SK-N-SH (cell line): ENCODE results near the gene BAHCC1. TPM values are rescaled to one million over a fixed set of nuclear protein-coding genes. Genes with fewer than 3 reads are reported as not detected.
A peak's percentile ranks its signal among the peaks of the same experiment; 100 is the strongest.

Experiments
- CTCF ChIA-PET: fragments of 300-600, 350-600 bp; formaldehyde crosslinking; extraction: SDS; loops from one replicate; lab custom pipeline; 2021; lab: Yijun Ruan, JAX
- POLR2A ChIA-PET: fragments of 350-600 bp; sonication (Branson Sonifier 250); formaldehyde crosslinking; extraction: SDS; loops from one replicate; lab custom pipeline; 2020; ENCODE audit warnings: antibody characterized with exemption, inconsistent platforms; lab: Yijun Ruan, JAX
- DNase-seq: peaks from one replicate; pipeline ENCODE4 v3.0.0; 2012
- H2AFZ ChIP-seq: fragments of 200-600 bp; sonication (generic); 2 replicates; pipeline ENCODE4 v1.8.1; 2016; ENCODE audit warnings: antibody characterized with exemption, mild to moderate bottlenecking, low read depth
- H3F3A ChIP-seq: fragments of 200-600 bp; sonication (generic); replicated peaks from 2 replicates; pipeline ENCODE3; 2016; ENCODE audit warnings: antibody characterized with exemption, mild to moderate bottlenecking; ENCODE audit not compliant: insufficient read depth
- H3K27ac ChIP-seq, 2 experiments: fragments of 200-500 bp in 1 of 2; fragments of 200-600 bp in 1 of 2; sonication (Bioruptor generic) in 1 of 2; sonication (generic), shearing (Covaris generic) in 1 of 2; 2 replicates each; pipeline versions ENCODE4 v1.5.1 to v1.6.1; 2014 to 2016; ENCODE audit warnings: low read depth in 2 of 2, inconsistent platforms in 1 of 2, low read length in 1 of 2, mild to moderate bottlenecking in 1 of 2, mixed read lengths in 1 of 2
- H3K27me3 ChIP-seq: fragments of 200-600 bp; sonication (generic), shearing (Covaris generic); 2 replicates; pipeline ENCODE4 v1.6.1; 2016; ENCODE audit warnings: mixed run types; ENCODE audit not compliant: insufficient read depth
- H3K36me3 ChIP-seq, 2 experiments: fragments of 200-500 bp in 1 of 2; fragments of 200-600 bp in 1 of 2; sonication (Bioruptor generic) in 1 of 2; sonication (generic) in 1 of 2; replicated peaks in 1 of 2; 2 replicates each; pipeline versions ENCODE3 to v1.5.1; 2014 to 2016; ENCODE audit warnings: low read length in 1 of 2, mild to moderate bottlenecking in 1 of 2; ENCODE audit not compliant: insufficient read depth in 2 of 2, control insufficient read depth in 1 of 2
- H3K4me1 ChIP-seq, 2 experiments: fragments of 200-500 bp in 1 of 2; fragments of 200-600 bp in 1 of 2; sonication (Bioruptor generic) in 1 of 2; sonication (generic), shearing (Covaris generic) in 1 of 2; 2 replicates each; pipeline versions ENCODE4 v1.5.1 to v1.6.1; 2014 to 2016; ENCODE audit warnings: low read depth in 1 of 2, low read length in 1 of 2, mixed run types in 1 of 2; ENCODE audit not compliant: insufficient read depth in 2 of 2, control insufficient read depth in 1 of 2
- H3K4me2 ChIP-seq: fragments of 200-600 bp; sonication (generic), shearing (Covaris generic); 2 replicates; pipeline ENCODE4 v1.6.1; 2017; ENCODE audit warnings: mixed run types
- H3K4me3 ChIP-seq, 2 experiments: fragments of 200-500 bp in 1 of 2; fragments of 200-600 bp in 1 of 2; sonication (Bioruptor generic) in 1 of 2; sonication (generic), shearing (Covaris generic) in 1 of 2; 2 replicates each; pipeline versions ENCODE4 v1.5.1 to v1.8.1; 2014 to 2016; ENCODE audit warnings: low read depth in 2 of 2, inconsistent platforms in 1 of 2, low read length in 1 of 2, mild to moderate bottlenecking in 1 of 2, mixed read lengths in 1 of 2, moderate library complexity in 1 of 2
- H3K79me2 ChIP-seq: fragments of 200-600 bp; sonication (generic); 2 replicates; pipeline ENCODE4 v1.8.1; 2017; ENCODE audit warnings: mild to moderate bottlenecking; ENCODE audit not compliant: insufficient read depth
- H3K9ac ChIP-seq: fragments of 200-600 bp; sonication (generic); 2 replicates; pipeline ENCODE4 v1.6.1; 2017; ENCODE audit warnings: mixed run types
- H3K9me2 ChIP-seq: fragments of 200-600 bp; sonication (generic); 2 replicates; pipeline ENCODE4 v1.6.1; 2017; ENCODE audit warnings: mixed run types
- H3K9me3 ChIP-seq: fragments of 200-600 bp; sonication (generic); 2 replicates; pipeline ENCODE4 v1.6.1; 2017; ENCODE audit warnings: mixed run types, mild to moderate bottlenecking, moderate library complexity
- H4K20me1 ChIP-seq: fragments of 200-600 bp; sonication (generic); 2 replicates; pipeline ENCODE4 v1.6.1; 2017; ENCODE audit warnings: mild to moderate bottlenecking, mixed run types; ENCODE audit not compliant: insufficient read depth
- CHD2 ChIP-seq: fragments of 150-350 bp; IDR thresholded peaks from 2 replicates; pipeline ENCODE4 v1.6.1; 2018; ENCODE audit warnings: low read length; ENCODE audit not compliant: partially characterized antibody
- EP300 ChIP-seq, 2 experiments: IDR thresholded peaks; 2 replicates each; pipeline versions ENCODE4 v1.4.0 to v1.6.1; 2012; ENCODE audit warnings: borderline replicate concordance in 1 of 2, low read depth in 1 of 2, low read length in 1 of 2
- EZH2phosphoT487 ChIP-seq: fragments of 200-600 bp; sonication (generic); IDR thresholded peaks from 2 replicates; pipeline ENCODE4 v1.6.1; 2017; ENCODE audit warnings: low read depth, mixed run types, mild to moderate bottlenecking, antibody characterized with exemption, moderate library complexity, borderline replicate concordance
- JUND ChIP-seq: IDR thresholded peaks from 2 replicates; pipeline ENCODE4 v1.4.0; 2012
- MXI1 ChIP-seq: IDR thresholded peaks from 2 replicates; pipeline ENCODE4 v1.6.1; 2012; ENCODE audit warnings: mild to moderate bottlenecking, low read depth, low read length, improper control_type of control experiment
- NFIC ChIP-seq: IDR thresholded peaks from 2 replicates; pipeline ENCODE4 v1.4.0; 2012; ENCODE audit warnings: borderline replicate concordance
- NRF1 ChIP-seq: IDR thresholded peaks from 2 replicates; pipeline ENCODE4 v1.6.1; 2012; ENCODE audit warnings: low read depth, mild to moderate bottlenecking, low read length
- SIN3A ChIP-seq: IDR thresholded peaks from 2 replicates; pipeline ENCODE4 v1.6.1; 2012; ENCODE audit warnings: low read depth, mild to moderate bottlenecking, low read length, moderate library complexity, borderline replicate concordance
- TAF1 ChIP-seq: IDR thresholded peaks from 2 replicates; pipeline ENCODE4 v1.6.1; 2012; ENCODE audit warnings: low read depth, mild to moderate bottlenecking, low read length, moderate library complexity, borderline replicate concordance
- TCF12 ChIP-seq: IDR thresholded peaks from 2 replicates; pipeline ENCODE4 v1.4.0; 2012
- TEAD4 ChIP-seq: IDR thresholded peaks from 2 replicates; pipeline ENCODE4 v1.4.0; 2012; ENCODE audit warnings: mild to moderate bottlenecking, borderline replicate concordance; ENCODE audit not compliant: insufficient read depth
- WGBS: methylation state at CpG from one replicate; pipeline ENCODE4 v1.1.6; 2017; ENCODE audit warnings: low lambda C conversion rate; 5-methylcytosine and 5-hydroxymethylcytosine counted together
- polyA plus RNA-seq, 3 experiments: library from polyadenylated mRNA; depleted of rRNA; stranded (reverse); fragments of >200 nt; gene quantifications; 2 replicates each; pipeline ENCODE4 v1.2.3, GENCODE V29; 2012

Gene BAHCC1
- polyA plus RNA-seq, 1 of the 3 experiments (the other 2 are of a cell fraction), result 6.4 TPM

- ChIA-PET CTCF (no interaction called here), POLR2A (no interaction called here)
- DNase-seq, result peak; percentile 68
- Histone ChIP-seq H2AFZ (no peak overlapping the region), H3K9ac (no peak overlapping the region), H3K4me1 (no peaks in the 10 kb centered on the region; a peak in 1 of 4 replicates), H4K20me1 (no peaks in the 10 kb centered on the region), H3K27me3 (no peaks in the 10 kb centered on the region), H3K9me3 (no peaks in the 10 kb centered on the region), H3F3A (no peaks in the 10 kb centered on the region), H3K79me2 (no peaks in the 10 kb centered on the region), H3K36me3 (no peaks in the 10 kb centered on the region), H3K4me3 (no peak overlapping the region), H3K27ac (no peak overlapping the region), H3K4me2 (no peak overlapping the region), H3K9me2 (no peaks in the 10 kb centered on the region)
- 59% methylated on average over 9 of the region's 9 CpGs for WGBS
- TF ChIP-seq TAF1 (no peak), JUND (no peak)
- TF ChIP-seq, all 33 proteins: peak for 0
Measured at GRCh38 chr17:81464586-81464985, 69.3 kb downstream of the BAHCC1 start.

- Histone ChIP-seq H3K9me3 (no peaks in the 10 kb centered on the region), H4K20me1 (no peaks in the 10 kb centered on the region), H2AFZ (no peak overlapping the region), H3K4me3 (no peak overlapping the region), H3K27ac (no peak overlapping the region), H3K79me2 (no peaks in the 10 kb centered on the region), H3K27me3 (no peaks in the 10 kb centered on the region), H3K4me1 (peaks cover 0 to 2% of the 10 kb centered on the region in 2 experiments; a peak in 1 of 4 replicates), H3F3A (no peaks in the 10 kb centered on the region), H3K4me2 (no peak overlapping the region), H3K36me3 (no peaks in the 10 kb centered on the region), H3K9ac (no peak overlapping the region), H3K9me2 (no peaks in the 10 kb centered on the region)
- DNase-seq, result no peak
- ChIA-PET POLR2A (no interaction called here), CTCF (interaction anchor here (3.5 kb wide), 1 partner anchor 18 kb away, joined by 12 read pairs; no protein-coding TSS in a partner anchor)
- 91% methylated on average over 17 of the region's 17 CpGs for WGBS
- TF ChIP-seq EP300 (IDR thresholded peaks at IDR 0.05; ENCODE audit: borderline replicate concordance in 1 of 2, low read depth in 1 of 2, low read length in 1 of 2), result no peak
- TF ChIP-seq TCF12, result no peak
- TF ChIP-seq SIN3A, result no peak
Measured at GRCh38 chr17:81465910-81466309, 70.7 kb downstream of the BAHCC1 start.

- no peaks in the 10 kb centered on the region for H3F3A ChIP-seq
- 87% methylated on average over 24 of the region's 33 CpGs for WGBS
- H3K36me3 ChIP-seq, result no peaks in the 10 kb centered on the region
- H3K4me2 ChIP-seq, result no peak overlapping the region
- CTCF ChIA-PET, result interaction anchor here (0.6 to 3.5 kb wide), 3 partner anchors 17 to 350 kb away, joined by 3 to 12 read pairs (median 3); no protein-coding TSS in a partner anchor
- no peak overlapping the region for H3K4me3 ChIP-seq
- H3K27ac ChIP-seq, result no peak overlapping the region
- POLR2A ChIA-PET, result no interaction called here
- H2AFZ ChIP-seq, result no peak overlapping the region
- TF ChIP-seq TEAD4, result no peak
- TF ChIP-seq CHD2, result no peak
- TF ChIP-seq TAF1, result no peak
- no peak for TF ChIP-seq EZH2phosphoT487
- no peak for TF ChIP-seq NFIC
- no peak for TF ChIP-seq SIN3A
- no peak for TF ChIP-seq NRF1
- TF ChIP-seq MXI1, result no peak
- H3K9me3 ChIP-seq, result no peaks in the 10 kb centered on the region
- DNase-seq, result no peak
- H3K9me2 ChIP-seq, result no peaks in the 10 kb centered on the region
- H4K20me1 ChIP-seq, result no peaks in the 10 kb centered on the region
- no peak overlapping the region for H3K9ac ChIP-seq
- no peaks in the 10 kb centered on the region for H3K27me3 ChIP-seq
- H3K79me2 ChIP-seq, result no peaks in the 10 kb centered on the region
- H3K4me1 ChIP-seq, result peaks cover 0 to 11% of the 10 kb centered on the region in 2 experiments; a peak in 1 of 4 replicates
Measured at GRCh38 chr17:81466564-81467472, 71.6 kb downstream of the BAHCC1 start.
